ENCODE measurements around the gene SOBP.

The SOBP gene

DNA sequence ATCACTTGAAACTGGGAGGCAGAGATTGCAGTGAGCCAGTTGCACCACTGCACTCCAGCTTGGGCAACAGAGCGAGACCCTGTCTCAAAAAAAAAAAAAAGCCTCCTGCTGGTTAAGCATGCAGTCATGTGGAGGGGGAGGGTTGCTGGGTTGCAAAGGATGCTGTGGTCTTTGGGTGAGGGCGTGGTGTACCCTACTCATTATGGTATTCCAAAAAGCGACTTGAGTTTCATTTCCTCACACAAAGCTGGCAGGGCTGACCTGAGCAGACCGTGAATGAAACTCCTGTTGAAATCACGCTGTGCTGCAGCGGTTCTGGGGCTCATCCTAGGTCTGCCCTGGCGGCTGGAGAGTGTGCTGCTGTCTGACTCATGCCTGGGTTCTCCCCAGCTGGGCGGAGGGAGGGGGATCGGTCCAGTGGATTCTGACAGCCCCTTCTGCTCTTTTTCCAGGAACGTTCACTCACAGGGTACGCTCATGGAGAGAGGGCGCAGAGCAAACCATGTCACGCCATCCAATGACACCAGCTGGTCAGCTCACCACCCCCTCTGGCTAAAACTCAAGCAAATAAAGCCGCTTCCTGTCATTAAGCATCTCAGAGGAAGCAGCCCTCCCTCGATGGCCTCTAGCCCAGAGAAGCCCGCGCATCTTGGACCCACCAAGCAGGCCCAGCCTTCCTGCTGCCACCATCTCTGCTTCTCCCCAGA is 168.0 kb downstream of the SOBP start:
- H3K4me3 ChIP-seq (ENCODE audit: low read depth, low read length): no peak overlapping the region
- H3K27ac ChIP-seq (ENCODE audit: extremely low read depth, low read depth, low read length): peak overlapping the region; percentile 47
- ChIA-PET POLR2A (interaction anchor here (0.7 to 2.6 kb wide), 4 partner anchors 8 to 166 kb away, joined by 3 to 8 read pairs (median 4); no protein-coding TSS in a partner anchor), CTCF (interaction anchor here (0.8 to 1.5 kb wide), 4 partner anchors 15 to 525 kb away, joined by 3 to 5 read pairs (median 4); no protein-coding TSS in a partner anchor)
- peaks cover 39% of the 10 kb centered on the region for H3K4me1 ChIP-seq (ENCODE audit: control insufficient read depth, insufficient read depth, low read length)
- H3K36me3 ChIP-seq (ENCODE audit: control insufficient read depth in 2 of 2, insufficient read depth in 1 of 2, low read length in 2 of 2): peaks cover 0 to 3% of the 10 kb centered on the region in 2 experiments; a peak in 1 of 3 replicates
- no peaks in the 10 kb centered on the region for H3K9me3 ChIP-seq (ENCODE audit: control insufficient read depth, insufficient read depth, low read depth, low read length)
- TF ChIP-seq ZNF48 (tag by site-specific recombination; IDR thresholded peaks at IDR 0.05): no peak
- TF ChIP-seq ZNF157 (tag by site-specific recombination; IDR thresholded peaks at IDR 0.05): no peak
- no peak for TF ChIP-seq ZNF747 (tag by site-specific recombination; IDR thresholded peaks at IDR 0.05)
- TF ChIP-seq ZNF350 (tag by site-specific recombination; IDR thresholded peaks at IDR 0.05): no peak
- no peak for TF ChIP-seq TCF7L2 (IDR thresholded peaks at IDR 0.05; ENCODE audit: borderline replicate concordance, low read depth, low read length)
- TF ChIP-seq ZNF791 (tag by site-specific recombination; IDR thresholded peaks at IDR 0.05): no peak
- TF ChIP-seq ZNF433 (tag by site-specific recombination; IDR thresholded peaks at IDR 0.05; ENCODE audit: low read depth): no peak
- TF ChIP-seq ZNF155 (tag by site-specific recombination; IDR thresholded peaks at IDR 0.05): no peak
- TF ChIP-seq, protein P1, sequence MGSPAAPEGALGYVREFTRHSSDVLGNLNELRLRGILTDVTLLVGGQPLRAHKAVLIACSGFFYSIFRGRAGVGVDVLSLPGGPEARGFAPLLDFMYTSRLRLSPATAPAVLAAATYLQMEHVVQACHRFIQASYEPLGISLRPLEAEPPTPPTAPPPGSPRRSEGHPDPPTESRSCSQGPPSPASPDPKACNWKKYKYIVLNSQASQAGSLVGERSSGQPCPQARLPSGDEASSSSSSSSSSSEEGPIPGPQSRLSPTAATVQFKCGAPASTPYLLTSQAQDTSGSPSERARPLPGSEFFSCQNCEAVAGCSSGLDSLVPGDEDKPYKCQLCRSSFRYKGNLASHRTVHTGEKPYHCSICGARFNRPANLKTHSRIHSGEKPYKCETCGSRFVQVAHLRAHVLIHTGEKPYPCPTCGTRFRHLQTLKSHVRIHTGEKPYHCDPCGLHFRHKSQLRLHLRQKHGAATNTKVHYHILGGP (tag by site-specific recombination; IDR thresholded peaks at IDR 0.05): no peak
- no peak for TF ChIP-seq ZNF302 (tag by site-specific recombination; IDR thresholded peaks at IDR 0.05; ENCODE audit: low read depth)
- no peak for TF ChIP-seq ZNF211 (tag by site-specific recombination; IDR thresholded peaks at IDR 0.05; ENCODE audit: low read depth)
- TF ChIP-seq KLF16 (tag by site-specific recombination; IDR thresholded peaks at IDR 0.05): no peak; the same call in 1 of the 2 replicates
- TF ChIP-seq, protein P2, sequence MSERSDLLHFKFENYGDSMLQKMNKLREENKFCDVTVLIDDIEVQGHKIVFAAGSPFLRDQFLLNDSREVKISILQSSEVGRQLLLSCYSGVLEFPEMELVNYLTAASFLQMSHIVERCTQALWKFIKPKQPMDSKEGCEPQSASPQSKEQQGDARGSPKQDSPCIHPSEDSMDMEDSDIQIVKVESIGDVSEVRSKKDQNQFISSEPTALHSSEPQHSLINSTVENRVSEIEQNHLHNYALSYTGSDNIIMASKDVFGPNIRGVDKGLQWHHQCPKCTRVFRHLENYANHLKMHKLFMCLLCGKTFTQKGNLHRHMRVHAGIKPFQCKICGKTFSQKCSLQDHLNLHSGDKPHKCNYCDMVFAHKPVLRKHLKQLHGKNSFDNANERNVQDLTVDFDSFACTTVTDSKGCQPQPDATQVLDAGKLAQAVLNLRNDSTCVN (tag by site-specific recombination; optimal IDR thresholded peaks at IDR 0.05): peak; percentile 13
- peak; percentile 75 for TF ChIP-seq ZBTB17 (tag by site-specific recombination; IDR thresholded peaks at IDR 0.05)
- TF ChIP-seq, protein P3, sequence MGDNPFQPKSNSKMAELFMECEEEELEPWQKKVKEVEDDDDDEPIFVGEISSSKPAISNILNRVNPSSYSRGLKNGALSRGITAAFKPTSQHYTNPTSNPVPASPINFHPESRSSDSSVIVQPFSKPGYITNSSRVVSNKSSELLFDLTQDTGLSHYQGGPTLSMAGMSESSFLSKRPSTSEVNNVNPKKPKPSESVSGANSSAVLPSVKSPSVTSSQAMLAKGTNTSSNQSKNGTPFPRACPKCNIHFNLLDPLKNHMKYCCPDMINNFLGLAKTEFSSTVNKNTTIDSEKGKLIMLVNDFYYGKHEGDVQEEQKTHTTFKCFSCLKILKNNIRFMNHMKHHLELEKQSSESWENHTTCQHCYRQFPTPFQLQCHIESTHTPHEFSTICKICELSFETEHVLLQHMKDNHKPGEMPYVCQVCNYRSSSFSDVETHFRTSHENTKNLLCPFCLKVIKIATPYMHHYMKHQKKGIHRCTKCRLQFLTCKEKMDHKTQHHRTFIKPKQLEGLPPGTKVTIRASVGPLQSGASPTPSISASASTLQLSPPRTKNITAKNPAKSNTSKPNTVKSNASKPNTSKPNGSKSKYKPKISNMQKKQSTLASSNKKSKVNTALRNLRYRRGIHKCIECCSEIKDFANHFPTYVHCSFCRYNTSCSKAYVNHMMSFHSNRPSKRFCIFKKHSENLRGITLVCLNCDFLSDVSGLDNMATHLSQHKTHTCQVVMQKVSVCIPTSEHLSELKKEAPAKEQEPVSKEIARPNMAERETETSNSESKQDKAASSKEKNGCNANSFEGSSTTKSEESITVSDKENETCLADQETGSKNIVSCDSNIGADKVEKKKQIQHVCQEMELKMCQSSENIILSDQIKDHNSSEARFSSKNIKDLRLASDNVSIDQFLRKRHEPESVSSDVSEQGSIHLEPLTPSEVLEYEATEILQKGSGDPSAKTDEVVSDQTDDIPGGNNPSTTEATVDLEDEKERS (tag by site-specific recombination; IDR thresholded peaks at IDR 0.05): 0 out of 2 replicates have a peak, but pooled peaks have one; percentile 13
- TF ChIP-seq ZNF629 (tag by site-specific recombination; IDR thresholded peaks at IDR 0.05): peak; percentile 54
- 0 out of 2 replicates have a peak, but pooled peaks have one; percentile 41 for TF ChIP-seq SCRT2 (tag by site-specific recombination; IDR thresholded peaks at IDR 0.05)
- TF ChIP-seq, protein P4, sequence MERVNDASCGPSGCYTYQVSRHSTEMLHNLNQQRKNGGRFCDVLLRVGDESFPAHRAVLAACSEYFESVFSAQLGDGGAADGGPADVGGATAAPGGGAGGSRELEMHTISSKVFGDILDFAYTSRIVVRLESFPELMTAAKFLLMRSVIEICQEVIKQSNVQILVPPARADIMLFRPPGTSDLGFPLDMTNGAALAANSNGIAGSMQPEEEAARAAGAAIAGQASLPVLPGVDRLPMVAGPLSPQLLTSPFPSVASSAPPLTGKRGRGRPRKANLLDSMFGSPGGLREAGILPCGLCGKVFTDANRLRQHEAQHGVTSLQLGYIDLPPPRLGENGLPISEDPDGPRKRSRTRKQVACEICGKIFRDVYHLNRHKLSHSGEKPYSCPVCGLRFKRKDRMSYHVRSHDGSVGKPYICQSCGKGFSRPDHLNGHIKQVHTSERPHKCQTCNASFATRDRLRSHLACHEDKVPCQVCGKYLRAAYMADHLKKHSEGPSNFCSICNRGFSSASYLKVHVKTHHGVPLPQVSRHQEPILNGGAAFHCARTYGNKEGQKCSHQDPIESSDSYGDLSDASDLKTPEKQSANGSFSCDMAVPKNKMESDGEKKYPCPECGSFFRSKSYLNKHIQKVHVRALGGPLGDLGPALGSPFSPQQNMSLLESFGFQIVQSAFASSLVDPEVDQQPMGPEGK (tag by site-specific recombination; IDR thresholded peaks at IDR 0.05): peak; percentile 83
- no peak for TF ChIP-seq GLI4 (tag by site-specific recombination; IDR thresholded peaks at IDR 0.05)
- no peak for TF ChIP-seq YY2 (tag by site-specific recombination; IDR thresholded peaks at IDR 0.05)
- 0 out of 2 replicates have a peak, but pooled peaks have one; percentile 19 for TF ChIP-seq ZNF660 (tag by site-specific recombination; IDR thresholded peaks at IDR 0.05)
- TF ChIP-seq KLF7 (tag by site-specific recombination; IDR thresholded peaks at IDR 0.05; ENCODE audit: borderline replicate concordance): no peak
- no peak for TF ChIP-seq ZNF623 (tag by site-specific recombination; IDR thresholded peaks at IDR 0.05)
- TF ChIP-seq ZIC2 (tag by site-specific recombination; IDR thresholded peaks at IDR 0.05): peak; percentile 65
- TF ChIP-seq GFI1B (tag by site-specific recombination; IDR thresholded peaks at IDR 0.05): no peak
- no peak for TF ChIP-seq ZSCAN16 (tag by site-specific recombination; IDR thresholded peaks at IDR 0.05)
- no peak for TF ChIP-seq ZBTB8A (tag by site-specific recombination; IDR thresholded peaks at IDR 0.05)
- no peak for TF ChIP-seq ZNF837 (tag by site-specific recombination; IDR thresholded peaks at IDR 0.05)

Measured in HEK293 (cell line).